SU-DHL-6 (cell line): ENCODE results near the gene VWA8.

Experiments
- EZH2phosphoT487 ChIP-seq: fragments of 200-600 bp; sonication (generic), shearing (Covaris generic); conservative IDR thresholded peaks from 2 replicates; pipeline ENCODE4 v1.6.1; 2018; ENCODE audit warnings: mild to moderate bottlenecking, antibody characterized with exemption, low read length, moderate library complexity, mixed read lengths
- TF ChIP-seq, protein P1 (sequence below): fragments of 200-600 bp; sonication (generic); IDR thresholded peaks from one replicate; pipeline ENCODE4 v1.5.1; 2017; ENCODE audit warnings: antibody characterized with exemption, mild to moderate bottlenecking, low read length, moderate library complexity; ENCODE audit not compliant: insufficient read depth, poor library complexity, severe bottlenecking

DNA sequence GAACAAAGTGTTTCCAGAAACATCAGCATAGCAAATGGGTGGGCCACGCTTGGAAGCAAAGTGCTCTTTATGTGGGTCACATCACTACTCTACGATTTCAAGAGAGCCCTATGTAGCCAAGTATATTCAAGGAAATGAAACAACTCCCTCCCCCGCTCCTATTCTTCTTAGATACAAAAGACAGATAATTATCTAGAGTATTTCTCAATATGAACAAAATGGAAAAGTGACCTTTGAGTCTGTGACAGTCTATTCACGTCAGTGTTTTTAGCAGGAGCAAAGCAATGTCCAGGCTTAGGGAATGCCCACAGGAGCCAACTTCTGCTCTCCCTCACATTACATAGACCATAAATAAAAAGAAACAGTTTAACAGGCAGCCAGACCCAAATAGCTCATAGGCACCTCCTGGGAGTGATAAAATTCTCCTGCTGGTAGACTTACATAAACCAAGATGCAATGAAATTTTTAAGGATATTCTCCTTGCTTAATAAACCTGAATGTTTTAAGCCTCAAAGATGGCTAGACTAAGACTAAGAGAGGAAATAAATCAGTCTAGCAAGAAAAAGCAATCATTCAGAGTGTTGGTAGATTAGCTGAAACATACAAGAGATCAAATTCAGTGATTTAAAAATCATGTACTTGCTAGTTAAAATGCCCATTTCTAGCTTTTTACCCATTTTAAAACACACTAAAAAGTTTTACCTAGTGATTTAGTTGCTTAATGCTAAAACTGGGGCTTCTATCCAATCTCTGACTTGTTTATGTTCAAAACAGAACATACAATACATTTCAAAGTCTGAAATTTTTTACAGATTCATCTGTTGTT lies 320.7 kb downstream of the VWA8 start:
- TF ChIP-seq, protein P1, sequence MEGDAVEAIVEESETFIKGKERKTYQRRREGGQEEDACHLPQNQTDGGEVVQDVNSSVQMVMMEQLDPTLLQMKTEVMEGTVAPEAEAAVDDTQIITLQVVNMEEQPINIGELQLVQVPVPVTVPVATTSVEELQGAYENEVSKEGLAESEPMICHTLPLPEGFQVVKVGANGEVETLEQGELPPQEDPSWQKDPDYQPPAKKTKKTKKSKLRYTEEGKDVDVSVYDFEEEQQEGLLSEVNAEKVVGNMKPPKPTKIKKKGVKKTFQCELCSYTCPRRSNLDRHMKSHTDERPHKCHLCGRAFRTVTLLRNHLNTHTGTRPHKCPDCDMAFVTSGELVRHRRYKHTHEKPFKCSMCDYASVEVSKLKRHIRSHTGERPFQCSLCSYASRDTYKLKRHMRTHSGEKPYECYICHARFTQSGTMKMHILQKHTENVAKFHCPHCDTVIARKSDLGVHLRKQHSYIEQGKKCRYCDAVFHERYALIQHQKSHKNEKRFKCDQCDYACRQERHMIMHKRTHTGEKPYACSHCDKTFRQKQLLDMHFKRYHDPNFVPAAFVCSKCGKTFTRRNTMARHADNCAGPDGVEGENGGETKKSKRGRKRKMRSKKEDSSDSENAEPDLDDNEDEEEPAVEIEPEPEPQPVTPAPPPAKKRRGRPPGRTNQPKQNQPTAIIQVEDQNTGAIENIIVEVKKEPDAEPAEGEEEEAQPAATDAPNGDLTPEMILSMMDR = no peak
- TF ChIP-seq EZH2phosphoT487 = no peak
